HEK293 (cell line): ENCODE measurements around the gene RIC3.

Experiments used
- CTCF ChIA-PET: fragments of 350-600 bp; formaldehyde crosslinking; extraction: SDS; loops from one replicate; lab custom pipeline; 2021; ENCODE audit warnings: antibody characterized with exemption; lab: Yijun Ruan, JAX
- POLR2A ChIA-PET: fragments of 300-600 bp; formaldehyde crosslinking; extraction: SDS; loops from one replicate; lab custom pipeline; 2020; ENCODE audit warnings: antibody characterized with exemption, inconsistent platforms; lab: Yijun Ruan, JAX
- H3K27ac ChIP-seq: fragments of 200-500 bp; sonication (Bioruptor generic); 2 replicates; pipeline ENCODE4 v1.5.1; 2014; ENCODE audit warnings: low read depth, low read length, control low read depth, inconsistent platforms; ENCODE audit errors: extremely low read depth
- H3K36me3 ChIP-seq, 2 experiments: fragments of 200-500 bp in 1 of 2; sonication (Bioruptor generic) in 1 of 2; 1 replicate in 1 of 2; 2 replicates in 1 of 2; pipeline ENCODE4 v1.5.1; 2014 to 2017; ENCODE audit warnings: inconsistent platforms in 2 of 2, low read length in 2 of 2; ENCODE audit not compliant: control insufficient read depth in 2 of 2, insufficient read depth in 1 of 2
- H3K4me1 ChIP-seq: fragments of 200-500 bp; sonication (Bioruptor generic); 2 replicates; pipeline ENCODE4 v1.5.1; 2014; ENCODE audit warnings: mild to moderate bottlenecking, low read length, inconsistent platforms; ENCODE audit not compliant: control insufficient read depth, insufficient read depth
- H3K4me3 ChIP-seq: 2 replicates; pipeline ENCODE4 v1.5.1; 2011; ENCODE audit warnings: low read depth, mild to moderate bottlenecking, control low read depth, low read length, moderate library complexity
- H3K9me3 ChIP-seq: fragments of 200-500 bp; sonication (Bioruptor generic); 2 replicates; pipeline ENCODE4 v1.5.1; 2014; ENCODE audit warnings: low read depth, low read length, inconsistent platforms; ENCODE audit not compliant: control insufficient read depth, insufficient read depth
- EGR2 ChIP-seq: fragments of 450-650 bp; formaldehyde crosslinking; IDR thresholded peaks from 2 replicates; pipeline ENCODE4 v1.5.1; 2016; ENCODE audit warnings: low read depth, missing biosample characterization, missing genetic modification characterization
- HOXA7 ChIP-seq: sonication (generic); formaldehyde crosslinking; IDR thresholded peaks from 2 replicates; pipeline ENCODE4 v1.8.1; 2022; ENCODE audit warnings: missing genetic modification reagents, borderline replicate concordance
- KLF10 ChIP-seq: fragments of 450-650 bp; IDR thresholded peaks from 2 replicates; pipeline ENCODE4 v1.5.1; 2018; ENCODE audit warnings: missing biosample characterization, mild to moderate bottlenecking, missing genetic modification characterization
- OSR2 ChIP-seq: fragments of 450-650 bp; formaldehyde crosslinking; IDR thresholded peaks from 2 replicates; pipeline ENCODE4 v1.5.1; 2016; ENCODE audit warnings: missing biosample characterization, missing genetic modification characterization
- SCRT2 ChIP-seq: fragments of 450-650 bp; formaldehyde crosslinking; IDR thresholded peaks from 2 replicates; pipeline ENCODE4 v1.5.1; 2016; ENCODE audit warnings: missing biosample characterization, missing genetic modification characterization
- ZBTB21 ChIP-seq: fragments of 450-650 bp; formaldehyde crosslinking; IDR thresholded peaks from 2 replicates; pipeline ENCODE4 v1.5.1; 2017; ENCODE audit warnings: missing biosample characterization, missing genetic modification characterization
- ZFHX2 ChIP-seq: fragments of 450-650 bp; formaldehyde crosslinking; conservative IDR thresholded peaks from 2 replicates; pipeline ENCODE4 v1.5.1; 2016; ENCODE audit warnings: missing biosample characterization, missing genetic modification characterization
- ZIC2 ChIP-seq: fragments of 450-650 bp; formaldehyde crosslinking; IDR thresholded peaks from 2 replicates; pipeline ENCODE4 v1.5.1; 2016; ENCODE audit warnings: missing biosample characterization, missing genetic modification characterization
- ZNF202 ChIP-seq: fragments of 450-650 bp; formaldehyde crosslinking; IDR thresholded peaks from 2 replicates; pipeline ENCODE4 v1.5.1; 2016; ENCODE audit warnings: missing biosample characterization, missing genetic modification characterization, borderline replicate concordance
- ZNF280C ChIP-seq: fragments of 450-650 bp; formaldehyde crosslinking; IDR thresholded peaks from 2 replicates; pipeline ENCODE4 v1.5.1; 2016; ENCODE audit warnings: missing biosample characterization, missing genetic modification characterization
- ZNF292 ChIP-seq: fragments of 450-650 bp; formaldehyde crosslinking; IDR thresholded peaks from 2 replicates; pipeline ENCODE4 v1.5.1; 2016; ENCODE audit warnings: low read depth, missing biosample characterization, missing genetic modification characterization, borderline replicate concordance
- ZNF341 ChIP-seq: fragments of 450-650 bp; formaldehyde crosslinking; IDR thresholded peaks from 2 replicates; pipeline ENCODE4; 2016; ENCODE audit warnings: low read depth, missing biosample characterization, missing genetic modification characterization
- ZNF354C ChIP-seq: fragments of 450-650 bp; formaldehyde crosslinking; IDR thresholded peaks from 2 replicates; pipeline ENCODE4 v1.5.1; 2016; ENCODE audit warnings: missing biosample characterization, missing genetic modification characterization, low read depth, borderline replicate concordance
- ZNF433 ChIP-seq: fragments of 450-650 bp; formaldehyde crosslinking; IDR thresholded peaks from 2 replicates; pipeline ENCODE4 v1.5.1; 2016; ENCODE audit warnings: missing biosample characterization, missing genetic modification characterization, low read depth
- ZNF510 ChIP-seq: fragments of 450-650 bp; formaldehyde crosslinking; IDR thresholded peaks from 2 replicates; pipeline ENCODE4 v1.5.1; 2018; ENCODE audit warnings: mild to moderate bottlenecking, missing genetic modification characterization, missing biosample characterization; ENCODE audit not compliant: insufficient replicate concordance
- ZNF555 ChIP-seq: fragments of 450-650 bp; formaldehyde crosslinking; conservative IDR thresholded peaks from 2 replicates; pipeline ENCODE4 v1.5.1; 2017; ENCODE audit warnings: missing biosample characterization, mild to moderate bottlenecking, missing genetic modification characterization, inconsistent platforms
- ZNF654 ChIP-seq: fragments of 450-650 bp; formaldehyde crosslinking; IDR thresholded peaks from 2 replicates; pipeline ENCODE4 v1.5.1; 2016; ENCODE audit warnings: low read depth, missing biosample characterization, missing genetic modification characterization
- ZNF660 ChIP-seq: fragments of 450-650 bp; IDR thresholded peaks from 2 replicates; pipeline ENCODE4 v1.5.1; 2018; ENCODE audit warnings: missing biosample characterization, mild to moderate bottlenecking, missing genetic modification characterization
- ZNF701 ChIP-seq: fragments of 450-650 bp; formaldehyde crosslinking; IDR thresholded peaks from 2 replicates; pipeline ENCODE4 v1.5.1; 2016; ENCODE audit warnings: missing biosample characterization, missing genetic modification characterization
- ZNF747 ChIP-seq: fragments of 450-650 bp; formaldehyde crosslinking; IDR thresholded peaks from 2 replicates; pipeline ENCODE4 v1.5.1; 2016; ENCODE audit warnings: missing biosample characterization, missing genetic modification characterization

RIC3 gene

DNA sequence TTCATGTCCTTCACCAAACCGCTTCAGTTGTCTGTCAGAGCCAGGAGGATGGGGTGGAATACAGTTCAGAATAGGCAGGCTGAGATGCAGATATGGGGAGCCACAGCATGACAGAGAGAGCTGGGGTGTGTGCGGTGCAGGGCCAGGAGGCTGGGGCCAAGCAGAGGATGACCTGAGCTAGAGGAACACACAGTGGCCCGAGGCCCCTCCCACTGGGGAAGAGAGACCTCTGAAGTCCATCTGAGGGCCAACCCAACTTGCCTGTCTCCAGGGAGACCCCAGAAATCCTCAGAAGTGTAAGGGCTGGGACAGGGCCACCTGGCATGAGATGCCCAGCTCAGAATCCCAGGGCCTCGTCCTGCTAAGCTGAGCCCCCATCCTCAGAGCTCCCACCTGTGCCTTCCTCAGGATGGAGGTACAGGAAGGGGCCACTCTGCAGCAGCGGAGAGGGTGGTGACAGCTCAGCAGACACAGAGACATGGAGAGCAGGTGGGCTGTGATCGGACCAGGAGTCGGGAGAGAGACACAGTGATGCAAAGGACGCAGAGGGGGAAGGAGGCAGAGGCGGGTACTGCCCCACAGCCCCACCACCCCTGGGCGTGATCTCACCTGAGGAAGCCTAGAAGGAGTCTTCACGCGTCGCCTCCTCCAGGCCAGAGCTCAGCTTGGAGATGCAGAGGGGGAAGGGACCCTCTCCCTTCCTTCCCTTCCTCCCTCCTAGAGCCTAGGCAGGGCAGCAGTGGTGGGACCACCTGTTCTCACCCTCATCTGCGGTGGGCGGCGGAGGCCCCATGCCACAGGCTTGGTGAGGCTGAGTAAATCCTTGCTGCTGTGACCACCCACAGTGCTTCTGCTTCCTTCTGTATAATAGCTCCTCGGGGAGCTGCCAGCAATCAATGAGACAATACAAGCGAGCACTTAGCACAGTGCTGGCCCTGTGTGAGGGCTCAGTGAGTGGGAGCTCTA lies 96.9 kb downstream of the RIC3 start:
- ChIA-PET POLR2A (no interaction called here), CTCF (interaction anchor here (0.9 to 4.7 kb wide), 9 partner anchors 7 to 69 kb away, joined by 3 to 47 read pairs (median 4); no protein-coding TSS in a partner anchor)
- Histone ChIP-seq H3K9me3 (no peaks in the 10 kb centered on the region), H3K36me3 (no peaks in the 10 kb centered on the region), H3K4me3 (no peak overlapping the region), H3K27ac (no peak overlapping the region), H3K4me1 (peaks cover 8% of the 10 kb centered on the region)
- TF ChIP-seq ZIC2 = peak; percentile 98
- peak; percentile 67 for TF ChIP-seq ZFHX2 (tag by site-specific recombination)
- TF ChIP-seq ZNF341 (tag by site-specific recombination) = no peak
- peak; percentile 65 for TF ChIP-seq OSR2
- TF ChIP-seq KLF10 = no peak
- TF ChIP-seq EGR2 (tag by site-specific recombination) = peak; percentile 52; the same call in 1 of the 2 replicates
- no peak for TF ChIP-seq ZNF660 (tag by site-specific recombination)
- no peak for TF ChIP-seq ZNF433 (tag by site-specific recombination)
- TF ChIP-seq ZNF701 (tag by site-specific recombination) = no peak

GRCh38 chr11:8070417-8071115 lies 98.3 kb downstream of the RIC3 start:
- Histone ChIP-seq H3K36me3 (no peaks in the 10 kb centered on the region), H3K4me1 (peaks cover 8% of the 10 kb centered on the region), H3K9me3 (no peaks in the 10 kb centered on the region), H3K27ac (no peak overlapping the region), H3K4me3 (no peak overlapping the region)
- ChIA-PET CTCF (interaction anchor here (0.6 to 4.7 kb wide), 10 partner anchors 9 to 128 kb away, joined by 3 to 47 read pairs (median 4); no protein-coding TSS in a partner anchor), POLR2A (no interaction called here)
- TF ChIP-seq SCRT2 (tag by site-specific recombination) (0 out of 2 replicates have a peak, but pooled peaks have one; percentile 14), ZNF654 (tag by site-specific recombination) (peak; percentile 30), HOXA7 (no peak)

- H3K27ac ChIP-seq = no peak overlapping the region
- CTCF ChIA-PET = interaction anchor here (0.8 to 4.5 kb wide), 7 partner anchors 16 to 63 kb away, joined by 3 to 23 read pairs (median 4); no protein-coding TSS in a partner anchor
- no peaks in the 10 kb centered on the region for H3K9me3 ChIP-seq
- POLR2A ChIA-PET = no interaction called here
- TF ChIP-seq ZNF280C (tag by site-specific recombination) (no peak), ZNF510 (tag by site-specific recombination) (no peak), ZBTB21 (no peak), ZNF747 (tag by site-specific recombination) (no peak), ZNF660 (tag by site-specific recombination) (no peak), ZNF555 (tag by site-specific recombination) (no peak), ZNF292 (no peak), ZNF202 (tag by site-specific recombination) (no peak), ZNF354C (tag by site-specific recombination) (no peak)
- H3K4me3 ChIP-seq = no peak overlapping the region
- H3K36me3 ChIP-seq = no peaks in the 10 kb centered on the region
- peaks cover 8% of the 10 kb centered on the region for H3K4me1 ChIP-seq
Observed at GRCh38 chr11:8069771-8070170, 99.1 kb downstream of the RIC3 start.
